Spleen (tissue), 11 donors: ENCODE data around the gene ACSM2B. TPM values are rescaled to one million over a fixed set of nuclear protein-coding genes. Genes with fewer than 3 reads are reported as not detected.

Source experiments
- DNase-seq: peaks from one replicate; pipeline ENCODE4 v3.0.0-alpha.2; 2020
- H3K27ac ChIP-seq, 8 donors: fragments of 200-600 bp; sonication (generic) in 7 of 8; 1 replicate in 4 of 8; 2 replicates in 4 of 8; pipeline versions ENCODE4 v1.5.0 to v1.8.0; 2016 to 2021; ENCODE audit warnings: inconsistent platforms in 4 of 8, mild to moderate bottlenecking in 4 of 8, moderate library complexity in 1 of 8
- H3K27me3 ChIP-seq, 7 donors: fragments of 200-600 bp; sonication (generic) in 6 of 7; replicated peaks in 1 of 7; 1 replicate in 4 of 7; 2 replicates in 3 of 7; pipeline versions ENCODE4 v1.5.0 to v1.8.0; 2016 to 2021; ENCODE audit warnings: inconsistent platforms in 3 of 7, mild to moderate bottlenecking in 1 of 7
- H3K36me3 ChIP-seq, 6 donors: fragments of 200-600 bp; sonication (generic) in 5 of 6; 1 replicate in 4 of 6; 2 replicates in 2 of 6; pipeline versions ENCODE4 v1.5.0 to v1.8.0; 2016 to 2021; ENCODE audit warnings: inconsistent platforms in 2 of 6
- H3K4me1 ChIP-seq, 6 donors: fragments of 200-600 bp; sonication (generic) in 5 of 6; 1 replicate in 3 of 6; 2 replicates in 3 of 6; pipeline versions ENCODE4 v1.5.0 to v1.8.0; 2016 to 2021; ENCODE audit warnings: inconsistent platforms in 3 of 6
- H3K4me3 ChIP-seq, 8 donors: fragments of 200-600 bp; sonication (generic) in 7 of 8; 1 replicate in 4 of 8; 2 replicates in 4 of 8; pipeline versions ENCODE4 v1.5.0 to v1.8.0; 2016 to 2021; ENCODE audit warnings: inconsistent platforms in 4 of 8, mild to moderate bottlenecking in 4 of 8, moderate library complexity in 2 of 8
- H3K9me3 ChIP-seq, 8 donors: fragments of 200-600 bp; sonication (generic) in 7 of 8; 1 replicate in 4 of 8; 2 replicates in 4 of 8; pipeline versions ENCODE4 v1.5.0 to v1.8.0; 2016 to 2021; ENCODE audit warnings: inconsistent platforms in 4 of 8
- POLR2A ChIP-seq, 3 donors: fragments of 450-650 bp; IDR thresholded peaks; one replicate each; pipeline ENCODE4 v1.5.1; 2017; ENCODE audit warnings: antibody characterized with exemption in 3 of 3, mild to moderate bottlenecking in 1 of 3
- POLR2AphosphoS5 ChIP-seq, 3 donors: sonication (generic); formaldehyde crosslinking; IDR thresholded peaks; one replicate each; pipeline ENCODE4 v1.5.1; 2017; ENCODE audit warnings: antibody characterized with exemption in 3 of 3
- WGBS, 5 donors: extraction: QIAGEN DNeasy Blood & Tissue Kit in 3 of 5; methylation state at CpG; one replicate each; pipeline versions ENCODE4 v1.1.5 to v1.1.7; 2013 to 2018; 5-methylcytosine and 5-hydroxymethylcytosine counted together
- intact Hi-C: fragments of 100-400 bp; cut with DNase I; formaldehyde crosslinking; loops from one replicate; pipeline ENCODE4 v1.15.0; 2023; ENCODE audit warnings: low total_unique reads
- polyA plus RNA-seq, 3 donors: library from polyadenylated mRNA; stranded (reverse); fragments of 200-250 nt; gene quantifications; one replicate each; pipeline ENCODE4 v1.2.1, GENCODE V29; 2013
- total RNA-seq, 7 donors: library from RNA; depleted of rRNA in 3 of 7; stranded (reverse); fragments of >200 nt in 3 of 7; fragmentation: NEBNext Ultra II Directional in 4 of 7; extraction: Animal tissue kit (Norgen Biotek cat#: 25700) in 4 of 7; gene quantifications; one replicate each; pipeline versions ENCODE4 v1.1.0 to v1.2.1, GENCODE V29; 2016 to 2021
- TF ChIP-seq, protein P1 (sequence below), 11 experiments: fragments of 200-600 bp in 7 of 11; fragments of 450-650 bp in 4 of 11; sonication (generic) in 4 of 11; IDR thresholded peaks in 8 of 11; conservative IDR thresholded peaks in 3 of 11; 1 replicate in 7 of 11; 2 replicates in 4 of 11; pipeline versions ENCODE4 v1.4.0 to v1.8.0; 2016 to 2021; ENCODE audit warnings: antibody characterized with exemption in 11 of 11, inconsistent platforms in 4 of 11, mild to moderate bottlenecking in 1 of 11
- donor health status: healthy with polysubstance abuse.
- donor health status: DM: no; HTN: no; CAD: no; lungs with moderate emphysema.
- donor health status: DM: no; HTN: no; CAD: no.
- donor health status: Bipolar disorder and iron deficiency.
- donor health status: healthy.
- donor health status: DM: no; HTN: no; CAD: no.
- donor health status: DM: yes; HTN: yes; CAD: no.

ACSM2B gene
- total and polyA plus RNA-seq, 10 donors: not detected

GRCh38 chr16:20519231-20519630 lies 56.9 kb downstream of the ACSM2B start:
- TF ChIP-seq POLR2AphosphoS5 (IDR thresholded peaks at IDR 0.05) (no peak), POLR2A (IDR thresholded peaks at IDR 0.05) (no peak)
- TF ChIP-seq, protein P1, sequence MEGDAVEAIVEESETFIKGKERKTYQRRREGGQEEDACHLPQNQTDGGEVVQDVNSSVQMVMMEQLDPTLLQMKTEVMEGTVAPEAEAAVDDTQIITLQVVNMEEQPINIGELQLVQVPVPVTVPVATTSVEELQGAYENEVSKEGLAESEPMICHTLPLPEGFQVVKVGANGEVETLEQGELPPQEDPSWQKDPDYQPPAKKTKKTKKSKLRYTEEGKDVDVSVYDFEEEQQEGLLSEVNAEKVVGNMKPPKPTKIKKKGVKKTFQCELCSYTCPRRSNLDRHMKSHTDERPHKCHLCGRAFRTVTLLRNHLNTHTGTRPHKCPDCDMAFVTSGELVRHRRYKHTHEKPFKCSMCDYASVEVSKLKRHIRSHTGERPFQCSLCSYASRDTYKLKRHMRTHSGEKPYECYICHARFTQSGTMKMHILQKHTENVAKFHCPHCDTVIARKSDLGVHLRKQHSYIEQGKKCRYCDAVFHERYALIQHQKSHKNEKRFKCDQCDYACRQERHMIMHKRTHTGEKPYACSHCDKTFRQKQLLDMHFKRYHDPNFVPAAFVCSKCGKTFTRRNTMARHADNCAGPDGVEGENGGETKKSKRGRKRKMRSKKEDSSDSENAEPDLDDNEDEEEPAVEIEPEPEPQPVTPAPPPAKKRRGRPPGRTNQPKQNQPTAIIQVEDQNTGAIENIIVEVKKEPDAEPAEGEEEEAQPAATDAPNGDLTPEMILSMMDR (IDR thresholded peaks at IDR 0.05 in 8 of 11, conservative IDR thresholded peaks at IDR 0.05 in 3 of 11): no peak
- no peak for DNase-seq
- Histone ChIP-seq H3K27ac (no peak overlapping the region), H3K4me3 (no peak overlapping the region), H3K27me3 (peaks cover 0 to 5% (median 0%) of the 10 kb centered on the region in 7 donors), H3K9me3 (peaks cover 0 to 7% (median 0%) of the 10 kb centered on the region in 8 donors), H3K36me3 (no peaks in the 10 kb centered on the region), H3K4me1 (no peaks in the 10 kb centered on the region)
- WGBS, 5 donors: 46 to 69% (median 64%) methylated on average over 3 of the region's 3 CpGs
- intact Hi-C loops: no loop called here

DNA sequence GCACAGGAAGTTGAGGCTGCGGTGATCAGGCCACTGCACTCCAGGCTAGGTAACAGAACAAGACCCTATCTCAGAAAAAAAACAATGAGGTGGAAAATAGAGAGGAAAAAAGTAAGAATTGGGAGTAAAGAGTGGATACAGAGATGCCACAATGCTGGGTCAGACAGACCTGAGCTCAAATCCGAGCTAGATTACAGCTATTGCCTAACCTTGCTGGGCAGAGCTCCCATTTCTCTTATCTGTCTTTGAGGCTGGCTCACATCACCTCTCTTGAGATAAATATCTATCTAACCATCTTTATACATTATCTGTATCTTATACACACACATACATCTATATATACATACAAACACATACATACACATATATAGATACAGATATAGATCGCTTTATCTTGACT lies 59.0 kb downstream of the ACSM2B start:
- Histone ChIP-seq H3K27me3 (peaks cover 0 to 5% (median 0%) of the 10 kb centered on the region in 7 donors), H3K27ac (no peak overlapping the region), H3K4me3 (no peak overlapping the region), H3K36me3 (no peaks in the 10 kb centered on the region), H3K9me3 (peaks cover 0 to 7% (median 0%) of the 10 kb centered on the region in 8 donors), H3K4me1 (no peaks in the 10 kb centered on the region)
- intact Hi-C loops: no loop called here
- TF ChIP-seq POLR2AphosphoS5 (IDR thresholded peaks at IDR 0.05) (no peak), POLR2A (IDR thresholded peaks at IDR 0.05) (no peak)
- TF ChIP-seq, protein P1 (IDR thresholded peaks at IDR 0.05 in 8 of 11, conservative IDR thresholded peaks at IDR 0.05 in 3 of 11): no peak
- 59 to 81% (median 70%) methylated on average over 3 of the region's 3 CpGs for whole genome bisulfite sequencing, 5 donors
- DNase-seq: no peak

GRCh38 chr16:20515688-20516090 lies 60.5 kb downstream of the ACSM2B start:
- DNase-seq: no peak
- no peak overlapping the region for H3K4me3 ChIP-seq
- peaks cover 0 to 5% (median 0%) of the 10 kb centered on the region in 7 donors for H3K27me3 ChIP-seq
- no peak overlapping the region for H3K27ac ChIP-seq
- no peak for TF ChIP-seq POLR2A (IDR thresholded peaks at IDR 0.05)
- TF ChIP-seq POLR2AphosphoS5 (IDR thresholded peaks at IDR 0.05): no peak
- TF ChIP-seq, protein P1 (IDR thresholded peaks at IDR 0.05 in 8 of 11, conservative IDR thresholded peaks at IDR 0.05 in 3 of 11): no peak
- peaks cover 0 to 7% (median 0%) of the 10 kb centered on the region in 8 donors for H3K9me3 ChIP-seq
- H3K36me3 ChIP-seq: no peaks in the 10 kb centered on the region
- intact Hi-C loops: no loop called here
- no peaks in the 10 kb centered on the region for H3K4me1 ChIP-seq

DNA sequence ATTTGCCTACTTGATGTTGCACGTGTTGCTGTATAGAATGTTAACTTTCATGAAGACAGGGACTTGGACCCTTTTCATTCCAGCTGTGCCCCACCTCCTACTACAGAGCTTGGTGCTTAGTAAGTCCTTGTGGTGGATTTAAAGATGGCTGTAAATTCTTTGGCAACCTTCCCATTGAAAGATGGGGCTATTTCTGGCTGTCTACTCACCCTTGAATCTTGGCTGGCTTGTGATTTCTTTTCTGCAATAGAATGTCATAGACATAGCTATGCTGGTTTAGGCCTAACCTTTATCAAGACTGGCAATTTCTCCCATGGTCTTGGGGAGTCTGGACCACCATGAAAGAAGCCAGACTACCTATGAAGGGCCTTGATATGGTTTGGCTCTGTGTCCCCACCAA lies 65.8 kb downstream of the ACSM2B start:
- TF ChIP-seq, protein P1 (IDR thresholded peaks at IDR 0.05 in 8 of 11, conservative IDR thresholded peaks at IDR 0.05 in 3 of 11): no peak
- TF ChIP-seq POLR2A (IDR thresholded peaks at IDR 0.05): no peak
- no peak for TF ChIP-seq POLR2AphosphoS5 (IDR thresholded peaks at IDR 0.05)
- Histone ChIP-seq H3K36me3 (no peaks in the 10 kb centered on the region), H3K4me1 (no peaks in the 10 kb centered on the region), H3K27ac (no peak overlapping the region), H3K27me3 (no peaks in the 10 kb centered on the region), H3K9me3 (peaks cover 4 to 33% (median 24%) of the 10 kb centered on the region in 8 donors), H3K4me3 (no peak overlapping the region)
- no peak for DNase-seq
- intact Hi-C loops: no loop called here
- 55 to 76% (median 69%) methylated on average over 1 of the region's 1 CpG for WGBS, 5 donors
